HG03280 (cell line): Measurements from ENCODE around the gene CCDC197.

Experiments used
- ATAC-seq: cut with Tn5 transposase; IDR thresholded peaks from one replicate; pipeline ENCODE4 v1.9.1; 2021; ENCODE audit warnings: mild to moderate bottlenecking, moderate library complexity; ENCODE audit not compliant: unreplicated experiment

CCDC197 gene

GRCh38 chr14:94054401-94054800 is 57.3 kb downstream of the CCDC197 start:
- ATAC-seq: no peak

GRCh38 chr14:94054936-94055335 is 57.8 kb downstream of the CCDC197 start:
- ATAC-seq: no peak

- peak; percentile 85 for ATAC-seq
These were observed 59.6 kb downstream of the CCDC197 start for GRCh38 chr14:94056579-94057308.

- ATAC-seq: no peak
These were observed 61.1 kb downstream of the CCDC197 start for GRCh38 chr14:94058128-94058673.
